ENCODE results near the gene HOXA1. TPM values are rescaled to one million over a fixed set of nuclear protein-coding genes. Genes with fewer than 3 reads are reported as not detected.

The HOXA1 gene
- total RNA-seq, 1 donor from 2014 or later: 0.40 TPM

DNA sequence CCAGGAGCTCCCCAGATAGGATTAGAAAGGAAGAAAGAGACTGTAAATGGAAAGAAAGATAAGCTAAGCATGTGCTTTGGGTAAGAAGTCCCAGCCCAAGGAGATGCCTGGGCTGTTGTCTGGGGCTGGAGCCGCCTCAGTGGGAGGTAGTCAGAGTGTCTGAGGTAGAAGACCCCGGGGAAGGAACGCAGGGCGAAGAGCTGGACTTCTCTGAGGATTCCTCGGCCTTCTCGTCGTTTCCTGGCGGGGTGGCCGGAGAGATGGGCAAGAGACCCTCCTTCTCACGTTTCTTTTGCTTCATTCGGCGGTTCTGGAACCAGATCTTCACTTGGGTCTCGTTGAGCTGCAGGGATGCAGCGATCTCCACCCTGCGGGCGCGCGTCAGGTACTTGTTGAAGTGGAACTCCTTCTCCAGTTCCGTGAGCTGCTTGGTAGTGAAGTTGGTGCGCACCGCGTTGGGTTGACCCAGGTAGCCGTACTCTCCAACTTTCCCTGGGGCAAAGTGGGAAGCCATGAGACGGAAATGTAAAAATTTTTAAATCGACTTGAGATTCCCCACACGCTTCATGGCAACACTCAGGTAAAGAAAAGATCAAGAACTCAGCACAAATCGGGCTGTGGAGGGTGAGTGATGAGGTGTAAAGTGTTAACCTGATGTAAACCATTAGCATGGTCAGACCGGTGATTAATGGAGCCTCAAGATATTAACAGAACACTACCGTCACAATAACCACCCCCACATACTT, 1.3 kb downstream of the HOXA1 start:
- DNase-seq (ENCODE audit: low read depth in 2 of 2): no peak

GRCh38 chr7:27093184-27093895, 2.5 kb downstream of the HOXA1 start:
- DNase-seq (ENCODE audit: low read depth in 2 of 2): no peak

- no peak for DNase-seq (ENCODE audit: low read depth in 2 of 2)
These were observed 3.0 kb downstream of the HOXA1 start for GRCh38 chr7:27092819-27093110.

GRCh38 chr7:27091941-27092818, 3.6 kb downstream of the HOXA1 start:
- DNase-seq (ENCODE audit: low read depth in 2 of 2): peak; percentile 12 to 28

- DNase-seq (ENCODE audit: low read depth in 2 of 2): no peak
These were observed 4.7 kb downstream of the HOXA1 start for GRCh38 chr7:27091105-27091504.

GRCh38 chr7:27088002-27088922, 7.5 kb downstream of the HOXA1 start:
- no peak for DNase-seq (ENCODE audit: low read depth in 2 of 2)

DNA sequence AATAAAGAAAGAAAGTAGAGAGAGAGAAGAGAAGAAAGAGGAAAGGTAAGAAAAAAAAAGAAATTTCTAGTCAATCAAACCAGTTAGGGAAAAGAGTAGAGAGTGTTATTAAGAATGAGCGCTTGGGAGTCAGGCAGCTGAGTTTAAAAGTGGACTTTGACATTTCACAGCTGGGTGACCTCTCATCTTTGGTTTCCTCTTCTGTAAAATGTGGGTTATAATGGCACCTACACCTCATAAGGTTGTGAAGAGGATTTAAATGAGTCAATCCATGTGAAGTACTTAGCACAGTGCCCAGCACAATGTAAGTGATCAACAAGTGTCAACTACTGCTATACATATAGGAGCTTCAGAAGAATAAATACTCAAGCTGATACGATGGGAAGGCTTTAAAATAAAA, 12.2 kb downstream of the HOXA1 start:
- DNase-seq (ENCODE audit: low read depth in 2 of 2): no peak

DNA sequence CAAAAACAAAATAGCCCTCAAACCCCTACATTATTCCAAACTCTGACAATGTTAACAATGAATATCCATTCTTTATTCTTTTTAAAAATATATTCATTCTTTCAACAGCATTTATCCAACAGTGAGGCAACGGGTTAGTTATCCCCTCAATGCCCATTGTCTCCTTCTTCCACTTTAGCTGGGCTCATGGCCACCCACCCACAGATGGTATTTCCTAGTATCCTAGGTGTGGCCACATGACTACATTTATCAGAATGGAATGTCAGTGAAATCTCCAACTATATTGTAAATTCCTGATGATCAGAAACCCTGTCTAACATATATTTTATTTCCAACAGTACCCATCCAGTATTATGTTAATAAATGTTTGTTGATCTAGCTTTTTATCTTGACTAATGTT, 13.6 kb downstream of the HOXA1 start:
- DNase-seq (ENCODE audit: low read depth in 2 of 2): peak in 1 of 2 donors; percentile 23

DNA sequence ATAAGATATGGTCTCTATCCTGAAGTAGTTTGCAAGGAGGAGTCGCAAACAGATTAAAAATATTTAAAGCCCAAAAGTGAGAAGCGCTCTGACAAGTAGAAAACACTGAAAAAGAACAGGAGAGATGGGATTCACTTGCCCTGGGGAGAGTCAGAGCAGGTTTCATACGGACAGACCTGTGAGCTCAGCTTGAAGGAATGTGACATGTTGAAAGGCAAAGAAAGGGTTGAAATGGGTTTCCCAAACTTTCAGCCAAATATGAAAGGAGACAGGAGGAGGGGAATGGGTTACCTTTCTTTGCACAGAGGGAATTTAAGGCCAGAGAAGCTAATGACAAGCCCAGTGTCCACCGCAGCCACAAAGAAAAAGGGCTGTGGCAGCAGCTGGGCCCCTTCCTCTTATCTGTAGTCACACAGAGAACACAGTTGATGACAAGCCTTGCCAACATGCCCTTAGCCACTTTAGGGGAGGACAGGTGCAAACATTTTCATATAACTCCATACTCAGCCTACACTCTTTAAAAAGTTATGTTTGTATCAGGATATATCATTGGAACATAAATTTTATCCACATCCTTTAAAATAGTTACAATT, 14.9 kb downstream of the HOXA1 start:
- no peak for DNase-seq (ENCODE audit: low read depth in 2 of 2)

GRCh38 chr7:27079234-27079975, 16.4 kb downstream of the HOXA1 start:
- no peak for DNase-seq (ENCODE audit: low read depth in 2 of 2)

DNA sequence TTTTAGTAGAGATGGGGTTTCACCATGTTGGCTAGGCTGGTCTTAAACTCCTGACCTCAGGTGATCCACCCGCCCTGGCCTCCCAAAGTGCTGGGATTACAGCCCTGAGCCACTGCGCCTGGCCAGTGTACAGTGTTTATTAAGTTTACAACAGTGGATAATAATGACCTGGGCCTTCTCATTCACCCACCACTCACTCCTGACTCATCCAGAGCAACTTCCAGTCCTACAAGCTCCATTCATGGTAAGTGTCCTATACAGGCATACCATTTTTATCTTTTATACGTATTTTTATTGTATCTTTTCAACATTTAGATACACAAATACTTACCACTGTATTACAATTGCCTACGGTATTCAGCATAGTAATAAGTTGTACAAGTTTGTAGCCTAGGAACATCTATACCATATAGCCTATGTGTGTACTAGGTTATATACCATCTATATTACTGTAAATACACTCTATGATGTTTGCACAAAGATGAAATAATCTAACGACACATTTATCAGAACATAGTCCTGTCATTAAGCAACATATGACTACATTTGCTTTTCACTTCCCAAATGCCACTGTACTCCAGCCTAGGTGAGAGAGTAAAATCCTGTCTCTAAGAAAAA, 17.1 kb downstream of the HOXA1 start:
- no peak for DNase-seq (ENCODE audit: low read depth in 2 of 2)

GRCh38 chr7:27073076-27073475, 22.7 kb downstream of the HOXA1 start:
- peak in 1 of 2 donors; percentile 29 for DNase-seq (ENCODE audit: low read depth in 2 of 2)

GRCh38 chr7:27071622-27072390, 24.0 kb downstream of the HOXA1 start:
- no peak for DNase-seq (ENCODE audit: low read depth in 2 of 2)

DNA sequence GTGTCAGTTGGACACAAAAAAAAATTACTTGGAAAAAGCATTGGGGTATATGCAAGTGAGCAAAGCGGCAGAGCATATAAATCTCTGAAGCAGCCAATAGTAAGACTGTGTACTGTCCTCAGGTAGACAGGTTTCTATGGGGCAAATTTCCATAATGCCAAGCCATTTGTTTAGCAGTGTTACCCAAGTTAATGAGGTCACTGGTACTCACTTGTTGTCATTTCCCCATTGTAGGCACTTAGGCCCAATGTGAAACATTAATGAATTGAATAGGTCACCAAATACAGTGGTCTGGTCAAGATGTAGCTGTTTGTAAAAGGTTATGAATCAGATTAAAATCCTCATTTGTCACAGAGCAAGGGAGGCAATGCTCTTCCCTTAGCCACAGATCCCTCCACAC, 27.5 kb downstream of the HOXA1 start:
- no peak for DNase-seq (ENCODE audit: low read depth in 2 of 2)

DNA sequence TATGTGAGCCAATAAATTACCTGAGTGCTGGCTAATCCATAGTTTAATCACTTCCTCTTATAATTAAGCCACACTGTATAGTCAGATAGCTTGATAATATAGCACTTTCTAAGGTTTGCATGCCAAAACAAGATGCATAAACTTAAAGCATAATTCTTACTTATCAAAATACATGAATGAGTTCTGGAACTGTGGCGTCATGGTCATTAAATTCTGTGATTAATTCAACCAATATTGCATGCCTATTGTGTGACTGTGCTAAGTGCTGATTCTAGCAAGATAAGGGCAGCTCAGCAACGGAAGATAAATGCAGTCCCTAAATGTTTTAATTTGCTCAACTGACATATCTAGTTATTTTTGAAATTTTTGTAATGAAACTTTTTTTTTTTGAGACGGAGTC, 29.7 kb downstream of the HOXA1 start:
- DNase-seq (ENCODE audit: low read depth in 2 of 2): peak in 1 of 2 donors; percentile 21

GRCh38 chr7:27065709-27066108, 30.1 kb downstream of the HOXA1 start:
- no peak for DNase-seq (ENCODE audit: low read depth in 2 of 2)

DNA sequence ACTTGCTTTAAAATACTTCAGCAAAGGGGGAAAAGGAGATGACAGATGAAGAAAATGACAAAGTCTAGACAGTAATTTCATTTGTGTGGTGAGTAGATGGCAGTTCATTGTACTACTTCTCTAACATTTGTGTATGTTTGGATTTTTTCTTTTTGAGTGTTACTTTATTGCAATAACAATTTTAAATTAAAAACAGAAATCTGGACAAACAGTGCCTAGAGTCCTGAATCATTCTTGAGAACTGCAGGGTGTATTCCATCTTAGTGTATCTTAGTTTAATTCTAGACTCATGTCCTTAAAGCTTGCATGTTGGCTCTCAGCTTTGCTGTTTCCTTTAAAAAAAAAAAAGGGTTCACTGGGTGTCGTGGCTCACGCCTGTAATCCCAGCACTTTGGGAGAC, 31.1 kb downstream of the HOXA1 start:
- no peak for DNase-seq (ENCODE audit: low read depth in 2 of 2)

DNA sequence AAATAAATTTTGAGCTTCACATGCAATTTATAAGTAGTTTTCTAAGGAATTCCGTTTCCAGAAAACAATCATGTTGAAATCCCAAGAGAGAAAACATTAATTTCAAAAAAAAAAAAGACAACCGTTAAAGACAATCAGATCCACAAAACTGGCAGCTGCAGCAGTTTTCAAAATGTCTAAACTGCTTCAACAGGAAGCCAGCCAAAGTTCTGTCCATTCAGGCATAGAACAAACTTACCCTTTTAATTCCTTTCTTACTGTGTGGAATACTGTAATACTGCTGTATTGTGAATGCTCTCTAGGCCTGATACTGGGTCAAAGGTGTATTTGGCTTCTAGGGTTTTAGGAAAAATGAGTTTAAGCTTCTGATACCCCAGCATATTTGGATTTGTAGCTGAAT, 31.6 kb downstream of the HOXA1 start:
- peak in 1 of 2 donors; percentile 50 for DNase-seq (ENCODE audit: low read depth in 2 of 2)

DNA sequence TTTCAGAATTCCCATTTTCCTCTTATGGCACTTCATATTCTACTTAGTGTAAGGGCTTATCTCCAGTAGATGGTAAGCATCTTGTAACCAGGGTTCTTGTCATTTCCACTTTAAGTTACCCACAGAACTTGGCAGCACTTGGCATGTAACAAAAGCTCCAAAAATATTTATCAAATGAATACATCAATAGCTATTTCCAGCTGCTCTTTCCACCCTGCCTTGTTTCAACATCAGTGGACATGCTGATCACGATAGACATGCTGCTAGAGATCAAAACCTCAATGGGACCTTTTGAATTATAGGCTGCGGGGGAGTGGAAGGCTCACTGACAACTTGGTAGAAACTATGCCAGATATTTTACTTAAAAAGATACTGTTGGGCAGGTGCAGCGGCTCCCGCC, 32.9 kb downstream of the HOXA1 start:
- no peak for DNase-seq (ENCODE audit: low read depth in 2 of 2)

All from lung microvascular endothelial cell (primary cell).